ENCODE data around the gene CACNA1B.

The CACNA1B gene

DNA sequence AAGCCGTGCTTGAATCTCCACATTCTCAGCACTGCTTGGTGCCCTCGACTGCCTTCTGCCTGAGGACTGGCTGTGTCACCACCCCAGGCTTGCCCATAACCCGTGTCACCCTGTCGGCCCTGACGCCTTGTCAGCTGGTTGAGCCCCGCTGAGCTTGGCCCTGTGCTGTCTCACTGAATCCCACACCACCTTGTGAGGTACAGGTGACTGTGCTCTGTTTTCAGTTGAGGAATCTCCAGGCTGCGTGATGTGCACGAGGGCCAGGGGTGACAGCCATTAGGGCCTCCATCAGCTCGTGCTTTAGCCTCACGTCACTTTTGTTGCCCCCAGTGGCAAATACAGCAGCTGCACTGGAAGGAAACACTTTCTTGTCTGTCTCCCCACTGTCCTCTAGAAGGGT, 90.7 kb downstream of the CACNA1B start:
- Histone ChIP-seq H3K27ac (replicated peaks) (no peak overlapping the region), H3K27me3 (ENCODE audit: insufficient read depth, poor library complexity, severe bottlenecking) (no peaks in the 10 kb centered on the region), H3K4me3 (replicated peaks; ENCODE audit: insufficient read depth, low read length) (no peak overlapping the region)
- no peak for TF ChIP-seq POLR2AphosphoS5 (IDR thresholded peaks at IDR 0.05; ENCODE audit: low read depth)
- no peak for TF ChIP-seq CTCF (IDR thresholded peaks at IDR 0.05; ENCODE audit: insufficient read depth, low read length)
- no peak for TF ChIP-seq REST (IDR thresholded peaks at IDR 0.05; ENCODE audit: insufficient replicate concordance, low read depth)
- no peak for DNase-seq (ENCODE audit: low read depth in 1 of 2, low spot score in 1 of 2)

GRCh38 chr9:137969008-137969407, 91.4 kb downstream of the CACNA1B start:
- Histone ChIP-seq H3K27ac (replicated peaks) (no peak overlapping the region), H3K4me3 (replicated peaks; ENCODE audit: insufficient read depth, low read length) (no peak overlapping the region), H3K27me3 (ENCODE audit: insufficient read depth, poor library complexity, severe bottlenecking) (no peaks in the 10 kb centered on the region)
- no peak for TF ChIP-seq REST (IDR thresholded peaks at IDR 0.05; ENCODE audit: insufficient replicate concordance, low read depth)
- no peak for TF ChIP-seq GABPA (IDR thresholded peaks at IDR 0.05; ENCODE audit: low read depth)
- TF ChIP-seq CTCF (IDR thresholded peaks at IDR 0.05; ENCODE audit: insufficient read depth, low read length): no peak
- no peak for TF ChIP-seq SPI1 (IDR thresholded peaks at IDR 0.05; ENCODE audit: borderline replicate concordance, low read depth)
- TF ChIP-seq POLR2AphosphoS5 (IDR thresholded peaks at IDR 0.05; ENCODE audit: low read depth): no peak
- no peak for DNase-seq (ENCODE audit: low read depth in 1 of 2, low spot score in 1 of 2)

DNA sequence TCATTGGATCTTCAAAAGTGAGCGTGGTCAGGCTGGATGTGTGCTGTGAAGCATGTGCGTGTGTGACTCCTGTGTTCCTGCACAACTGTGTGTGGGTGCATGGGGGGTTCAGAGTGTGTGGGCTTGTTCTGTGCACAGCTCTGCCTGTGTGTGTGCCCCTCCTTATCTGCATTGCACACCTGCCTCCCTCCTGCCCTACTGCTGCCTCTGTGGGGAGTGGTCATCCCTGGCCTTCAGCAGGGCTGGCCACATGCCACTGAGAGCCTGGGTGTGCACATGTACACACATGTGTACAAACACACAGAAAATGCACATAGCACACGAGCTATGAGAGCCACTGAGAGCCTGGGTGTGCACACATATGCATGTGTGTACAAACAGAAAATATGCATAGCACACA, 92.1 kb downstream of the CACNA1B start:
- TF ChIP-seq POLR2AphosphoS5 (IDR thresholded peaks at IDR 0.05; ENCODE audit: low read depth) (no peak), SPI1 (IDR thresholded peaks at IDR 0.05; ENCODE audit: borderline replicate concordance, low read depth) (no peak), GABPA (IDR thresholded peaks at IDR 0.05; ENCODE audit: low read depth) (no peak), REST (IDR thresholded peaks at IDR 0.05; ENCODE audit: insufficient replicate concordance, low read depth) (no peak), CTCF (IDR thresholded peaks at IDR 0.05; ENCODE audit: insufficient read depth, low read length) (no peak)
- no peaks in the 10 kb centered on the region for H3K27me3 ChIP-seq (ENCODE audit: insufficient read depth, poor library complexity, severe bottlenecking)
- DNase-seq (ENCODE audit: low read depth in 1 of 2, low spot score in 1 of 2): no peak
- no peak overlapping the region for H3K27ac ChIP-seq (replicated peaks)
- no peak overlapping the region for H3K4me3 ChIP-seq (replicated peaks; ENCODE audit: insufficient read depth, low read length)
